ENCODE measurements around the gene ARID3A. TPM values are rescaled to one million over a fixed set of nuclear protein-coding genes. Genes with fewer than 3 reads are reported as not detected.

Gene ARID3A
- polyA plus RNA-seq, 1 donor: 187 TPM

- peak in 1 of 2 donors; percentile 71 for DNase-seq
- WGBS (ENCODE audit: insufficient coverage, low lambda C conversion rate): no CpG with 5 or more reads among the region's 39 CpGs
These were observed 729 bp upstream of the ARID3A start for GRCh38 chr19:925087-925525.

DNA sequence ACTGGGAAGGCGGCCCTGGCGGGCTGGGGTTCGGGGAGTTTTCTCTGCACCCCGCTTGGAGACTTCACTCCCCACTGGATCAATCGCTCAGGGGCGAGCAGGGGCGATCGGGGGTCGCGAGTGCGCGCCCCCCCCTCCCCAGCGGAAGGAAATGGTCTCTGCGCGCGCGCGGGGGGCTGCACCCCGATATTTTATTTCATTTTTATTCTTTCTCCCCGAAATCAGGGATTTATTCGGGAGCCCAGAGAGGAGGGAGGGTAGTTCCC, 421 bp downstream of the ARID3A start:
- peak overlapping the region; percentile 97 for H3K27ac ChIP-seq (ENCODE audit: low read length)
- DNase-seq: no peak
- H3K4me3 ChIP-seq (ENCODE audit: low read length): peak overlapping the region; percentile 100
- peaks cover 30% of the 10 kb centered on the region for H3K4me1 ChIP-seq (ENCODE audit: control insufficient read depth, insufficient read depth, low read length)
- H3K9me3 ChIP-seq (ENCODE audit: control insufficient read depth, low read depth, low read length): peaks cover 4% of the 10 kb centered on the region
- H3K36me3 ChIP-seq (ENCODE audit: control insufficient read depth, insufficient read depth, low read length): peaks cover 22% of the 10 kb centered on the region
- no CpG with 5 or more reads among the region's 21 CpGs for WGBS (ENCODE audit: insufficient coverage, low lambda C conversion rate)
- H3K27me3 ChIP-seq (ENCODE audit: control insufficient read depth, insufficient read depth, low read length): peaks cover 2% of the 10 kb centered on the region

More at GRCh38 chr19:925087-925525, 729 bp upstream of the ARID3A start:
- H3K27ac ChIP-seq (ENCODE audit: low read length): peak overlapping the region; percentile 96
- peaks cover 4% of the 10 kb centered on the region for H3K9me3 ChIP-seq (ENCODE audit: control insufficient read depth, low read depth, low read length)
- H3K4me1 ChIP-seq (ENCODE audit: control insufficient read depth, insufficient read depth, low read length): peaks cover 32% of the 10 kb centered on the region
- peak overlapping the region; percentile 100 for H3K4me3 ChIP-seq (ENCODE audit: low read length)
- H3K36me3 ChIP-seq (ENCODE audit: control insufficient read depth, insufficient read depth, low read length): peaks cover 12% of the 10 kb centered on the region
- peaks cover 13% of the 10 kb centered on the region for H3K27me3 ChIP-seq (ENCODE audit: control insufficient read depth, insufficient read depth, low read length)

GRCh38 chr19:926589-927350, 935 bp downstream of the ARID3A start:
- Histone ChIP-seq H3K27me3 (ENCODE audit: control insufficient read depth, insufficient read depth, low read length) (no peaks in the 10 kb centered on the region), H3K4me1 (ENCODE audit: control insufficient read depth, insufficient read depth, low read length) (peaks cover 29% of the 10 kb centered on the region), H3K9me3 (ENCODE audit: control insufficient read depth, low read depth, low read length) (peaks cover 4% of the 10 kb centered on the region), H3K27ac (ENCODE audit: low read length) (peak overlapping the region; percentile 97), H3K36me3 (ENCODE audit: control insufficient read depth, insufficient read depth, low read length) (peaks cover 24% of the 10 kb centered on the region), H3K4me3 (ENCODE audit: low read length) (peak overlapping the region; percentile 100)
- no CpG with 5 or more reads among the region's 52 CpGs for WGBS (ENCODE audit: insufficient coverage, low lambda C conversion rate)
- peak; percentile 79 to 90 for DNase-seq

- DNase-seq: peak in 1 of 2 donors; percentile 80
- Histone ChIP-seq H3K27ac (ENCODE audit: low read length) (peak overlapping the region; percentile 97), H3K27me3 (ENCODE audit: control insufficient read depth, insufficient read depth, low read length) (no peaks in the 10 kb centered on the region), H3K4me3 (ENCODE audit: low read length) (peak overlapping the region; percentile 100), H3K36me3 (ENCODE audit: control insufficient read depth, insufficient read depth, low read length) (peaks cover 30% of the 10 kb centered on the region), H3K9me3 (ENCODE audit: control insufficient read depth, low read depth, low read length) (peaks cover 4% of the 10 kb centered on the region), H3K4me1 (ENCODE audit: control insufficient read depth, insufficient read depth, low read length) (peaks cover 32% of the 10 kb centered on the region)
- no CpG with 5 or more reads among the region's 15 CpGs for WGBS (ENCODE audit: insufficient coverage, low lambda C conversion rate)
These were observed 1.5 kb downstream of the ARID3A start for GRCh38 chr19:927351-927779.

- WGBS (ENCODE audit: insufficient coverage, low lambda C conversion rate): no CpG with 5 or more reads among the region's 12 CpGs
- peaks cover 4% of the 10 kb centered on the region for H3K9me3 ChIP-seq (ENCODE audit: control insufficient read depth, low read depth, low read length)
- peak; percentile 84 to 93 for DNase-seq
- peaks cover 35% of the 10 kb centered on the region for H3K36me3 ChIP-seq (ENCODE audit: control insufficient read depth, insufficient read depth, low read length)
- H3K27me3 ChIP-seq (ENCODE audit: control insufficient read depth, insufficient read depth, low read length): no peaks in the 10 kb centered on the region
- H3K4me3 ChIP-seq (ENCODE audit: low read length): peak overlapping the region; percentile 100
- peak overlapping the region; percentile 97 for H3K27ac ChIP-seq (ENCODE audit: low read length)
- peaks cover 36% of the 10 kb centered on the region for H3K4me1 ChIP-seq (ENCODE audit: control insufficient read depth, insufficient read depth, low read length)
These were observed 2.1 kb downstream of the ARID3A start for GRCh38 chr19:927780-928401.

- Histone ChIP-seq H3K9me3 (ENCODE audit: control insufficient read depth, low read depth, low read length) (peaks cover 4% of the 10 kb centered on the region), H3K27me3 (ENCODE audit: control insufficient read depth, insufficient read depth, low read length) (no peaks in the 10 kb centered on the region), H3K36me3 (ENCODE audit: control insufficient read depth, insufficient read depth, low read length) (peaks cover 43% of the 10 kb centered on the region), H3K27ac (ENCODE audit: low read length) (peak overlapping the region; percentile 97), H3K4me1 (ENCODE audit: control insufficient read depth, insufficient read depth, low read length) (peaks cover 41% of the 10 kb centered on the region), H3K4me3 (ENCODE audit: low read length) (peak overlapping the region; percentile 100)
- no CpG with 5 or more reads among the region's 18 CpGs for WGBS (ENCODE audit: insufficient coverage, low lambda C conversion rate)
- DNase-seq: peak; percentile 92 to 97
These were observed 2.8 kb downstream of the ARID3A start for GRCh38 chr19:928471-929202.

GRCh38 chr19:929203-929890, 3.5 kb downstream of the ARID3A start:
- no peak for DNase-seq
- no CpG with 5 or more reads among the region's 51 CpGs for WGBS (ENCODE audit: insufficient coverage, low lambda C conversion rate)
- peaks cover 49% of the 10 kb centered on the region for H3K36me3 ChIP-seq (ENCODE audit: control insufficient read depth, insufficient read depth, low read length)
- H3K9me3 ChIP-seq (ENCODE audit: control insufficient read depth, low read depth, low read length): peaks cover 4% of the 10 kb centered on the region
- H3K27me3 ChIP-seq (ENCODE audit: control insufficient read depth, insufficient read depth, low read length): no peaks in the 10 kb centered on the region
- peak overlapping the region; percentile 97 for H3K27ac ChIP-seq (ENCODE audit: low read length)
- peak overlapping the region; percentile 100 for H3K4me3 ChIP-seq (ENCODE audit: low read length)
- peaks cover 43% of the 10 kb centered on the region for H3K4me1 ChIP-seq (ENCODE audit: control insufficient read depth, insufficient read depth, low read length)

DNA sequence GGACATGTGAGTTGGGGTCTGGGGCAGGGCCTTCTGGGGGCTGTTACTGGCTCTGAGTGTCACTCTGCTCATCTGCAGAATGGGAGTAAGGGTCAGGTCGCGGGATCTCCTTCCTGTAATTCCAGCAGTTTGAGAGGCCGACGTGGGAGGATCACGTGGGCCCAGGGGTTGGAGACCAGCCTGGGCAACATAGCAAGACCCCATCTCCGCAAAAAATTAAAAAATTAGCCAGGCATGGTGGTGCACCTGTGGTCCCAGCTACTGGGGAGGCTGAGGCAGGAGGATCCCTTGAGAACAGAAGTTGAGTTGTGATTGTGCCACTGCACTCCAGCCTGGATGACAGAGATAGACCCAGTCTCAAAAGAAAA, 4.0 kb downstream of the ARID3A start:
- Histone ChIP-seq H3K4me3 (ENCODE audit: low read length) (peak overlapping the region; percentile 29), H3K27me3 (ENCODE audit: control insufficient read depth, insufficient read depth, low read length) (no peaks in the 10 kb centered on the region), H3K27ac (ENCODE audit: low read length) (peak overlapping the region; percentile 47), H3K9me3 (ENCODE audit: control insufficient read depth, low read depth, low read length) (peaks cover 2% of the 10 kb centered on the region), H3K36me3 (ENCODE audit: control insufficient read depth, insufficient read depth, low read length) (peaks cover 55% of the 10 kb centered on the region), H3K4me1 (ENCODE audit: control insufficient read depth, insufficient read depth, low read length) (peaks cover 44% of the 10 kb centered on the region)
- no peak for DNase-seq
- WGBS (ENCODE audit: insufficient coverage, low lambda C conversion rate): no CpG with 5 or more reads among the region's 6 CpGs

- DNase-seq: no peak
- peaks cover 71% of the 10 kb centered on the region for H3K36me3 ChIP-seq (ENCODE audit: control insufficient read depth, insufficient read depth, low read length)
- peaks cover 8% of the 10 kb centered on the region for H3K9me3 ChIP-seq (ENCODE audit: control insufficient read depth, low read depth, low read length)
- H3K4me1 ChIP-seq (ENCODE audit: control insufficient read depth, insufficient read depth, low read length): peaks cover 49% of the 10 kb centered on the region
- peak overlapping the region; percentile 2 for H3K4me3 ChIP-seq (ENCODE audit: low read length)
- no peaks in the 10 kb centered on the region for H3K27me3 ChIP-seq (ENCODE audit: control insufficient read depth, insufficient read depth, low read length)
- H3K27ac ChIP-seq (ENCODE audit: low read length): peak overlapping the region; percentile 72
- no CpG with 5 or more reads among the region's 32 CpGs for WGBS (ENCODE audit: insufficient coverage, low lambda C conversion rate)
These were observed 6.2 kb downstream of the ARID3A start for GRCh38 chr19:931860-932647.
